ENCODE results near the gene SUCLG1. TPM values are rescaled to one million over a fixed set of nuclear protein-coding genes. Genes with fewer than 3 reads are reported as not detected.
"Not testable (repeated sequence)": the region's sequence is repeated elsewhere in the genome, so short reads cannot be mapped to it uniquely, and the experiment has no call there.

The SUCLG1 gene
- total RNA-seq, 1 donor: 66.1 TPM

DNA sequence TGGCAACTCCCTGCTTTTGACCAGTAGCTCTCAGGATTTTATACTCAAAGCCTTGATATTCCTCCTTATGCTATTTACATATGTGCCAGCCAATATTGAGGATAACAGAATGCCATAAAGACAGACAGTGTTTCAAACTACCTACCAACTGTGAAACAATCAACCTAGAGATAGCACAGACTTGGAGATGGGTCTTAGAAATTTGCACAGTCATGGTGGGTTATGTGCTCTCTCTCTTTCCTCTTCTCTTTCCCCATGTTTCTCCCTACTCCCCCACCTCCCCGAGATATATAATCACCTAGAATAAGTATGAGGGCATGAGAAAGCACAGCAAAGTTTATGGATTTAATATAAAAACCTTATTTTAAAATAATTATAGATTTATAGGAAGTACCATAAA, 24.2 kb upstream of the SUCLG1 start:
- TF ChIP-seq, protein P1, sequence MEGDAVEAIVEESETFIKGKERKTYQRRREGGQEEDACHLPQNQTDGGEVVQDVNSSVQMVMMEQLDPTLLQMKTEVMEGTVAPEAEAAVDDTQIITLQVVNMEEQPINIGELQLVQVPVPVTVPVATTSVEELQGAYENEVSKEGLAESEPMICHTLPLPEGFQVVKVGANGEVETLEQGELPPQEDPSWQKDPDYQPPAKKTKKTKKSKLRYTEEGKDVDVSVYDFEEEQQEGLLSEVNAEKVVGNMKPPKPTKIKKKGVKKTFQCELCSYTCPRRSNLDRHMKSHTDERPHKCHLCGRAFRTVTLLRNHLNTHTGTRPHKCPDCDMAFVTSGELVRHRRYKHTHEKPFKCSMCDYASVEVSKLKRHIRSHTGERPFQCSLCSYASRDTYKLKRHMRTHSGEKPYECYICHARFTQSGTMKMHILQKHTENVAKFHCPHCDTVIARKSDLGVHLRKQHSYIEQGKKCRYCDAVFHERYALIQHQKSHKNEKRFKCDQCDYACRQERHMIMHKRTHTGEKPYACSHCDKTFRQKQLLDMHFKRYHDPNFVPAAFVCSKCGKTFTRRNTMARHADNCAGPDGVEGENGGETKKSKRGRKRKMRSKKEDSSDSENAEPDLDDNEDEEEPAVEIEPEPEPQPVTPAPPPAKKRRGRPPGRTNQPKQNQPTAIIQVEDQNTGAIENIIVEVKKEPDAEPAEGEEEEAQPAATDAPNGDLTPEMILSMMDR (IDR thresholded peaks at IDR 0.05; ENCODE audit: insufficient read depth, low read depth, low read length): no peak
- H3K4me3 ChIP-seq (ENCODE audit: low read depth, low read length): no peak overlapping the region
- no peak for DNase-seq (ENCODE audit: low read depth)

DNA sequence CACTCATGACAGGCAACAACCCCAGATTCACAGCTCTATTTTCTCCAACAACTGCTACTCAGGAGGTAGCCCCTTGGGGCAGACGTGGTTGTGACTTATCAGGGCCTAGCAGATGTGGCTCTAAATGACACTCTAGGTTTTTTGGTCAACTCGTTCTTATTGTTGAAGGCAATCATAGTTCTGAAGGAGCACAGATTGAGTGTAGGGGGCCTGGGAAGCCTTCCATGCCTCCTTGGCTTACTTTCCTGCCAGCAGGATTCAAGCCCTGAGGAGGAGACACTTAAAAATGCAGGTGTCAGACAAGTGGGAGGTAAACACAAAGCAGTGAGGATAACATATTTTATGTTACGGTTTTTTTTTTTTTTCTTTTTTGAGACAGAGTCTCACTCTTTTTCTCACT, 23.5 kb upstream of the SUCLG1 start:
- no peak for DNase-seq (ENCODE audit: low read depth)
- H3K4me3 ChIP-seq (ENCODE audit: low read depth, low read length): no peak overlapping the region
- TF ChIP-seq, protein P1 (IDR thresholded peaks at IDR 0.05; ENCODE audit: insufficient read depth, low read depth, low read length): no peak

DNA sequence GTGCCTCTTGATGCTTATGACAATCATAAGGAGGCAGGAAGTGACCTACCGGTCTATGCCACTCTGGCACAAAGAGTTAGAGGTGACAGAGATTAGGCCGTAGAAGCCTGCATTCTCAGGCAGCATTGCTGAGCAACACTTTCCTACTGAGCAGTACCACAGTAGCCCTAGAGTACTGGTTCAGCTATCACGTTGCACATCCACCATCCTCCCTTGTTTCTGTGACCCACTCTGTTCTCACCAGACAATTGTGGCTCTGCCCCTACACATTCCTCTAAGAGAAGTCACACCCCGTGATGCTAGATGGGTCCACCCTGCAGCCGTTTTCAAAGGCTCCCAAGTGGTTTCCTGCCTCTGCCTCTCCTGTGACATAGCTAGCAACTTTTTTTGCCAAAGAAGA, 22.6 kb upstream of the SUCLG1 start:
- peak; percentile 28 for DNase-seq (ENCODE audit: low read depth)
- H3K4me3 ChIP-seq (ENCODE audit: low read depth, low read length): no peak overlapping the region
- TF ChIP-seq, protein P1 (IDR thresholded peaks at IDR 0.05; ENCODE audit: insufficient read depth, low read depth, low read length): no peak

DNA sequence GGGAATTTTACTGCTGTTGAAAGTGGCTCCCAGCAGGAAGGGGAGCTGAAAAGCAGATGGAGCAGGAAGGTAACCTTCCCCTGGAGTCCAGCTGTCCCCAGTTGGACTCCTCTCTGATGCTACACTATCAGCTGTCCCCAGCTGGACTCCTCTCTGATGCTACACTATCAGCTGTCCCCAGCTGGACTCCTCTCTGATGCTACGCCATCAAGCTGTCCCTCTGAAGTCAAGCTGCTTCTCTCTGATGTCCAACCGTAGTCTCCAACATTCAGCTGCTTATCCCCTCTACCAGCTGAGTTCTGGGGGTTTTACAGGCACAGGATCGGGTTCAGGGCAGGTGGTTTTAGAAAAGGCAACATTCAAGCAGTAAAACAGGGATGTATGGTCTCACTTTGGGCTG, 19.8 kb upstream of the SUCLG1 start:
- no peak overlapping the region for H3K4me3 ChIP-seq (ENCODE audit: low read depth, low read length)
- TF ChIP-seq, protein P1 (IDR thresholded peaks at IDR 0.05; ENCODE audit: insufficient read depth, low read depth, low read length): no peak
- DNase-seq (ENCODE audit: low read depth): no peak

DNA sequence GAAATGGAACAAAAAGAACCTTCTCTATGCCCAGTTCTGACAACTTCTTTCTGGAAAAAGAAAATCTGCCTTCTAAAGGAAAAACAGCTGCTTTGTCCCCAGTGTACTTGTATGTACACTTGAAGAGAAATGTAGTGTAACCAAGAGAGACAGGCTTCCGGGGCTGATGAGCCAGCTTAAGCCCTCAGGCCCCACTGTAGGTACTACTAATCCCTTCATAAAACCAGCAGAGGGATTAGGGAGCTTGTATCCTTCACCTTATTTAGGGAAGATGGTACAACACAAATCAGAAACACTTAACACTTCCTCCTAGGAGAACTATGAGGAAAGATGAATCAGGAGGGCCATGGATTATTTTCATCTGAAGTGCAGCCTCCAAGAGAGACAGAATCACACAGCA, 18.8 kb upstream of the SUCLG1 start:
- DNase-seq (ENCODE audit: low read depth): peak; percentile 37
- TF ChIP-seq, protein P1 (IDR thresholded peaks at IDR 0.05; ENCODE audit: insufficient read depth, low read depth, low read length): no peak
- no peak overlapping the region for H3K4me3 ChIP-seq (ENCODE audit: low read depth, low read length)

DNA sequence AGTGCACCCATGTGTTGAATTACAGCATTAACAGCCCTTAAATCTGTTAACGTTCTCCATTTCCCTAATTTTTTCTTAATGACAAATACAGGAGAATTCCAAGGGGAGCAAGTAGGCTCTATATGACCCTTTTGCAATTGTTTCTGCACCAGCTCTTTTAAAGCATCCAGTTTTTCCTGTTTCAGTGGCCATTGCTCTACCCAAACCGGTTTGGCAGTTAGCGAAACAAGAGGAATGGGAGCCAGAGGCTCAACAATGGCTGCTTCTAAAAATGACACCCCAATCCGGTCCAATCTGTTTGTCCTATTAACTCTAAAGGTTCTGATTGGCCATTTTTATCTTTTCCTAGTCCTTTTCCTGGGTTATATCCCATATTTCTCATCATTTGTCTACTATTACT, 15.1 kb upstream of the SUCLG1 start:
- DNase-seq (ENCODE audit: low read depth): no peak
- no peak overlapping the region for H3K4me3 ChIP-seq (ENCODE audit: low read depth, low read length)
- TF ChIP-seq, protein P1 (IDR thresholded peaks at IDR 0.05; ENCODE audit: insufficient read depth, low read depth, low read length): no peak

DNA sequence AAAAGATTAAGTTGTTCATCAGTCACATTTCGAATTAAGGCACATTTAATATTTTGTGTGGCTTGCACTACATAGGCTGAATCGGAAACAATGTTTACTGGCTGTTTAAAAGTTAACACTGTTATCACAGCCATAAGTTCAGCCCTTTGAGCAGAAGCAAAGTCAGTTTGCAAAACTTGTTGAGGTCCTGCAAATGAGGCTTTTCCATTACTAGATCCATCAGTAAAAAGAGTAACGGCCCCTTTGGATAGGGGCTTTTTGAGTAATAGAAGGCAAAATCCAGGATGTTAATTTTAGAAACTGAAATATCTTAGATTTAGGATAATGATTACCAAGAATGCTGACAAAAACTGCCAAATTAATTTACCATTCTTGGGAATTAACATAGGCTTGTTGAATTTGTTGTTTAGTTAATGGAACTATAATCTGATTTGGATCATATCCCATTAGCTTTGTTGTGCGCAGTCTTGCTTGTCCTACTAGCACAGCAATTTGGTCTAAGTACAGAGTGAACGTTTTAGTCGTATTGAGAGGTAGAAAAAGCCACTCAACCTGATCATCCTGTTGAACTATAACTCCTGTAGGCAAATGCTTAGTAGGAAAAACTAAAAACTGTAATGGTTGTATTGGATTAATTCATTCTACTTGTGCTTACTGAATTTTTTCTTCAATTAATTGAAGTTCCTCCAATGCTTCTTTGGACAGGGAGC, 13.9 kb upstream of the SUCLG1 start:
- DNase-seq (ENCODE audit: low read depth): no peak
- no peak overlapping the region for H3K4me3 ChIP-seq (ENCODE audit: low read depth, low read length)
- TF ChIP-seq, protein P1 (IDR thresholded peaks at IDR 0.05; ENCODE audit: insufficient read depth, low read depth, low read length): no peak

DNA sequence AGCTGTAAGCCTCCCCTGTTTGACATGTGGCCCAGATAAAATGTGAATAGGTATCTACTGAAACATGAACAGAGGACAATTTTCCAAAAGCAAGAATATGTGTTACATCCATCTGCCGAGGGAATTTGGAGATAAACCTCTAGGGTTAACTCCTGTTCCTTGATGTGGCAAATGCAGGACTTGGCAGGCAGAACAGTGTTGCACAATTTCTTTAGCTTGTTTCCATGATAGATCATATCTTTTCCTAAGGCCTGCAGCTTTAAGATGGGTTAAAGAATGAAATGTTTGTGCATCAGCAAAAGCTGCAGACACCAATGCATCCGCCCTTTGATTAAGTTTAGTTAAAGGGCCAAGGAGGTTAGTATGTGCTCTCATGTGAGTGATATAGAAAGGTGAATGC, 13.3 kb upstream of the SUCLG1 start:
- H3K4me3 ChIP-seq (ENCODE audit: low read depth, low read length): not testable (repeated sequence)
- DNase-seq (ENCODE audit: low read depth): peak; percentile 73

All from fibroblast of villous mesenchyme (primary cell).